AG09319 (cell line): ENCODE measurements around the gene RAB40B.

ENCODE experiments used
- DNase-seq: peaks from one replicate; pipeline ENCODE4 v3.0.0-alpha.2; 2010; ENCODE audit warnings: low read depth; ENCODE audit errors: extremely low read depth
- CTCF ChIP-seq: IDR thresholded peaks from 2 replicates; pipeline ENCODE4 v1.5.1; 2011; ENCODE audit warnings: low read depth, mild to moderate bottlenecking, inconsistent platforms, low read length, moderate library complexity

Gene RAB40B

DNA sequence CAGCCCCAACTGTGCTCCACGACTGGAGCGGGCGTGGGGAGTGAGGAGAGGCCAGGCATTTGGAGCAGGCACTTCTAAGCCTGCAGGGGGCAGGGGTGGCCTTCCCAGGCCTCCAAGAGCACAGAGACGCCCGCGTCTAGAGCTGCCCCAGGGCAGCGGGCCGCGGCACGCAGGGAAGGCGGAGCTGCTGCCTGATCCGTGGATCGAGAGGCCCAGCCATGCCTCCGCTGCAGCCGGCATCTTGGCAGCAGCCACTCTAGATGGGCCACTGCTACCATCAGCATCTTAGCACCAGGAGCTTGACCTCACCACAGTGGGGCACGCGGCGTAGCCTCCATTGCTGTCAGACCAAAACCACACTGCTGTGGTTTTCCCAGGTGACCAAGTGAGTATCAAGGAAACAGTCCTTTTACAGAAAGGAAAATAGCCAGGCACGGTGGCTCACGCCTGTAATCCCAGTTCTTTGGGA lies 29.8 kb downstream of the RAB40B start:
- peak; percentile 20 for DNase-seq
- TF ChIP-seq CTCF: peak; percentile 66

DNA sequence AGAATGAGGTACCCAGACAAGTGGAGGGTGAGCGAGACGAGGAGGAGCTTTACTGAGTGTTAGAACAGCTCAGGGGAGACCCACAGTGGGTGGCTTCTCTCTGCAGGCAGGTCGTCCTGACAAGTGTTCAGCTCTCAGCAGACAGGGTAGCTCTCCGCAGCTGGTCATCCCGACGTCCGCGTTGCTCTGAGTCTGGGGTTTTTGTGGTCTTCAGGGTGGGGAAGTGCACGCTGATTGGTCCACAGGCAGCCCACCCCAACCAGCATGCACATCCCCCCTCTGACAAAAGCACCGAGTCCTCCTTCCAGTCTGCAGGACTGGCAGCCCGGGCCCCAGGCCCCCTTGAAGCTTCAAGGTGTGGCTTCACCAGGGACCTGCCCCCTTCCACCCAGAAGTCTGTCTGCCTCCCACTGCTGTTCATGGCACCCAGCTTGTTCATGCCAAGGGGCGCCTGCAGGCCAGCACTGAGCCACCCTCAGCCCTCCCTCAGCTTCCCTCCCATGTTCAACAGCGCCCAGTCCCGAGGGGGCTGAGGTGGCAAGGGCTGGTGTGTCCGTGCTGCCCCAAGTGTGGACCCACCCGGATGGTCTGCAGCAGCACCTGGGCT lies 30.4 kb downstream of the RAB40B start:
- no peak for TF ChIP-seq CTCF
- DNase-seq: no peak

GRCh38 chr17:82667668-82668000 lies 30.9 kb downstream of the RAB40B start:
- no peak for DNase-seq
- no peak for TF ChIP-seq CTCF

GRCh38 chr17:82666931-82667667 lies 31.4 kb downstream of the RAB40B start:
- TF ChIP-seq CTCF: no peak
- no peak for DNase-seq

DNA sequence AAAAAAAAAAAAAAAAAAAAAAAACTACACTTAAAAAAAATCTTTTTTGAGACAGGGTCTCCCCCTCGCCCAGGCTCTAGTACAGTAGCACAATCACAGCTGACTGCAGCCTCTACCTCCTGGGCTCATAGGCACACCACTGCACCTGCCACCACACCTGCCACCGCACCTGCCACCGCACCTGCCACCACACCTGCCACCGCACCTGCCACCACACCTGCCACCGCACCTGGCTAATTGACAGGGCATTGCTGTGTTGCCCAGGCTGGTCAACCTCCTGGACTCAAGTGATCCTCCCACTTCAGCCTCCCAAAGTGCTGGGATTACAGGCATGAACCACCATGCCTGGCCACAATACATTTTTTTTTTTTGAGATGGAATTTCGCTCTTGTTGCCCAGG lies 32.6 kb downstream of the RAB40B start:
- DNase-seq: no peak
- no peak for TF ChIP-seq CTCF

DNA sequence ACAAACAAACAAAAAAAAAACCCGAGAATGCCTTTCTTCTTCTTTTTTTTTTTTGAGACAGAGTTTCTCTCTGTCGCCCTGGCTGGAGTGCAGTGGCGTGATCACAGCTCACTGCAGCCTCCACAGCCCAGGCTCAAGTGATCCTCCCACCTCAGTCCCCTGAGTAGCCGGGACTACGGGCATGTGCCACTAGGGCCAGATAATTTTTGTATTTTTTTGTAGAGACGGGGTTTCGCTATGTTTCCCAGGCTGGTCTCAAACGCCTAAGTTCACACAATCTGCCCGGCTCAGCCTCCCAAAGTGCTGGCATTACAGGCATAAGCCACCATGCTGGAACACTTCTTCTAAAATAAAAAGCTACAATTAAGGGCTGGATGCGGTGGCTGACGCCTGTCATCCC lies 33.3 kb downstream of the RAB40B start:
- no peak for DNase-seq

More for the DNA sequence above, 33.3 kb downstream of the RAB40B start:
- TF ChIP-seq CTCF: no peak
